Liver (tissue), 9 donors: ENCODE data around the gene TBX15. TPM values are rescaled to one million over a fixed set of nuclear protein-coding genes. Genes with fewer than 3 reads are reported as not detected.

Experiments
- DNase-seq: peaks from one replicate; pipeline ENCODE4 v3.0.0-alpha.2; 2017; ENCODE audit warnings: low spot score
- H3K27ac ChIP-seq, 2 donors: one replicate each; pipeline ENCODE4 v1.7.0; 2013; ENCODE audit warnings: inconsistent platforms in 2 of 2, low read length in 2 of 2, control low read depth in 1 of 2, low read depth in 1 of 2, mild to moderate bottlenecking in 1 of 2
- H3K27me3 ChIP-seq, 4 donors: one replicate each; pipeline versions ENCODE4 v1.6.1 to v1.7.0; 2013; ENCODE audit warnings: low read length in 3 of 4, inconsistent platforms in 1 of 4, mild to moderate bottlenecking in 1 of 4, moderate library complexity in 1 of 4; ENCODE audit not compliant: control insufficient read depth in 4 of 4, insufficient read depth in 4 of 4
- H3K36me3 ChIP-seq, 4 donors: one replicate each; pipeline versions ENCODE4 v1.6.1 to v1.7.0; 2013; ENCODE audit warnings: low read length in 3 of 4, mild to moderate bottlenecking in 3 of 4, low read depth in 1 of 4, moderate library complexity in 1 of 4; ENCODE audit not compliant: control insufficient read depth in 4 of 4, insufficient read depth in 3 of 4
- H3K4me1 ChIP-seq, 4 donors: one replicate each; pipeline versions ENCODE4 v1.6.1 to v1.7.0; 2013; ENCODE audit warnings: low read length in 3 of 4, mild to moderate bottlenecking in 3 of 4, moderate library complexity in 1 of 4; ENCODE audit not compliant: control insufficient read depth in 4 of 4, insufficient read depth in 4 of 4
- H3K4me3 ChIP-seq, 3 donors: one replicate each; pipeline versions ENCODE4 v1.6.1 to v1.7.0; 2013; ENCODE audit warnings: low read length in 3 of 3, control low read depth in 1 of 3, low read depth in 1 of 3, mild to moderate bottlenecking in 1 of 3
- H3K9ac ChIP-seq, 2 donors: one replicate each; pipeline ENCODE4 v1.7.0; 2013; ENCODE audit warnings: low read length in 2 of 2, mild to moderate bottlenecking in 2 of 2, moderate library complexity in 2 of 2, control low read depth in 1 of 2, low read depth in 1 of 2
- H3K9me3 ChIP-seq, 4 donors: one replicate each; pipeline versions ENCODE4 v1.6.1 to v1.7.0; 2013; ENCODE audit warnings: low read length in 3 of 4; ENCODE audit not compliant: control insufficient read depth in 4 of 4
- ATF3 ChIP-seq: IDR thresholded peaks from 2 replicates; pipeline ENCODE4 v1.6.1; 2016; ENCODE audit warnings: antibody characterized with exemption
- CTCF ChIP-seq: fragments of 150-350 bp; IDR thresholded peaks from 2 replicates; pipeline ENCODE4 v1.5.1; 2017; ENCODE audit warnings: improper control_type of control experiment, low read depth, low read length; ENCODE audit not compliant: missing input control
- EGR1 ChIP-seq, 2 donors: IDR thresholded peaks; 2 replicates each; pipeline ENCODE4 v1.6.1; 2016 to 2018; ENCODE audit warnings: antibody characterized with exemption in 2 of 2, low read depth in 2 of 2
- FOXA1 ChIP-seq: IDR thresholded peaks from 2 replicates; pipeline ENCODE4 v1.6.1; 2016; ENCODE audit warnings: antibody characterized with exemption
- FOXA2 ChIP-seq: IDR thresholded peaks from 2 replicates; pipeline ENCODE4 v1.6.1; 2016; ENCODE audit warnings: antibody characterized with exemption
- GABPA ChIP-seq, 2 donors: IDR thresholded peaks in 1 of 2; conservative IDR thresholded peaks in 1 of 2; 2 replicates each; pipeline ENCODE4 v1.6.1; 2016; ENCODE audit warnings: antibody characterized with exemption in 2 of 2, mild to moderate bottlenecking in 1 of 2, moderate library complexity in 1 of 2
- HNF4A ChIP-seq, 2 donors: conservative IDR thresholded peaks; 2 replicates each; pipeline ENCODE4 v1.6.1; 2016; ENCODE audit warnings: antibody characterized with exemption in 2 of 2, mild to moderate bottlenecking in 2 of 2
- HNF4G ChIP-seq: IDR thresholded peaks from 2 replicates; pipeline ENCODE4 v1.6.1; 2016; ENCODE audit warnings: antibody characterized with exemption
- JUND ChIP-seq, 2 donors: IDR thresholded peaks; 2 replicates each; pipeline ENCODE4 v1.6.1; 2016; ENCODE audit warnings: antibody characterized with exemption in 2 of 2
- MAX ChIP-seq: IDR thresholded peaks from 2 replicates; pipeline ENCODE4 v1.6.1; 2016; ENCODE audit warnings: antibody characterized with exemption
- NR2F2 ChIP-seq: IDR thresholded peaks from 2 replicates; pipeline ENCODE4 v1.6.1; 2016; ENCODE audit warnings: antibody characterized with exemption
- RAD21 ChIP-seq, 2 donors: IDR thresholded peaks; 2 replicates each; pipeline ENCODE4 v1.6.1; 2016; ENCODE audit warnings: antibody characterized with exemption in 2 of 2, mild to moderate bottlenecking in 2 of 2
- REST ChIP-seq: IDR thresholded peaks from 2 replicates; pipeline ENCODE4 v1.6.1; 2016; ENCODE audit warnings: antibody characterized with exemption, mild to moderate bottlenecking
- RXRA ChIP-seq, 2 donors: IDR thresholded peaks; 2 replicates each; pipeline ENCODE4 v1.6.1; 2017 to 2018; ENCODE audit warnings: antibody characterized with exemption in 2 of 2, mild to moderate bottlenecking in 1 of 2
- SP1 ChIP-seq: IDR thresholded peaks from 2 replicates; pipeline ENCODE4 v1.6.1; 2018; ENCODE audit warnings: antibody characterized with exemption, mild to moderate bottlenecking
- TAF1 ChIP-seq: conservative IDR thresholded peaks from 2 replicates; pipeline ENCODE4 v1.6.1; 2016; ENCODE audit warnings: antibody characterized with exemption, mild to moderate bottlenecking
- YY1 ChIP-seq: IDR thresholded peaks from 2 replicates; pipeline ENCODE4 v1.6.1; 2016; ENCODE audit warnings: antibody characterized with exemption, mild to moderate bottlenecking
- ZBTB33 ChIP-seq: IDR thresholded peaks from 2 replicates; pipeline ENCODE4 v1.6.1; 2016; ENCODE audit warnings: antibody characterized with exemption
- WGBS: extraction: QIAGEN DNeasy Blood & Tissue Kit; methylation state at CpG from one replicate; pipeline ENCODE4 v1.1.7; 2013; 5-methylcytosine and 5-hydroxymethylcytosine counted together
- polyA plus RNA-seq, 2 donors: library from polyadenylated mRNA; stranded (reverse) in 1 of 2; unstranded in 1 of 2; fragments of 200-250 nt in 1 of 2; fragments of >200 nt in 1 of 2; fragmentation: Nextera tagmentation in 1 of 2; extraction: Ambion mirVana in 1 of 2; gene quantifications; one replicate each; pipeline versions ENCODE4 v1.2.1 to v1.2.3, GENCODE V29; 2013 to 2015
- total RNA-seq, 2 donors: library from RNA; depleted of rRNA; stranded (reverse); fragments of >200 nt; gene quantifications; one replicate each; pipeline ENCODE4 v1.2.3, GENCODE V29; 2014
- donor health status: healthy.
- donor health status: healthy.
- donor health status: healthy.
- donor health status: healthy.
- donor health status: healthy.

TBX15 gene
- total and polyA plus RNA-seq, 4 donors = 0.09 to 15.5 (median 3.5) TPM

- H3K36me3 ChIP-seq = no peaks in the 10 kb centered on the region
These were observed 119.8 kb downstream of the TBX15 start for GRCh38 chr1:118868387-118868786.

GRCh38 chr1:118866330-118866729 lies 121.8 kb downstream of the TBX15 start:
- no peaks in the 10 kb centered on the region for H3K9me3 ChIP-seq
- 87% methylated on average over 6 of the region's 6 CpGs for WGBS
- H3K9ac ChIP-seq = no peak overlapping the region
- H3K4me1 ChIP-seq = no peaks in the 10 kb centered on the region
- H3K4me3 ChIP-seq = no peak overlapping the region
- H3K27me3 ChIP-seq = no peaks in the 10 kb centered on the region
- no peaks in the 10 kb centered on the region for H3K36me3 ChIP-seq
- TF ChIP-seq JUND (IDR thresholded peaks at IDR 0.05) (no peak), ATF3 (no peak), MAX (no peak), FOXA2 (no peak)
- no peak overlapping the region for H3K27ac ChIP-seq
- no peak for DNase-seq

More at GRCh38 chr1:118868387-118868786, 119.8 kb downstream of the TBX15 start:
- no peak overlapping the region for H3K4me3 ChIP-seq
- WGBS = 85% methylated on average over 2 of the region's 2 CpGs
- no peaks in the 10 kb centered on the region for H3K9me3 ChIP-seq
- DNase-seq = no peak
- TF ChIP-seq TAF1 (no peak), RAD21 (IDR thresholded peaks at IDR 0.05) (no peak), JUND (IDR thresholded peaks at IDR 0.05) (no peak), YY1 (no peak), EGR1 (IDR thresholded peaks at IDR 0.05; ENCODE audit: low read depth in 2 of 2) (no peak), FOXA1 (no peak)
- H3K9ac ChIP-seq = no peak overlapping the region
- no peak overlapping the region for H3K27ac ChIP-seq
- no peaks in the 10 kb centered on the region for H3K27me3 ChIP-seq
- H3K4me1 ChIP-seq = no peaks in the 10 kb centered on the region

- TF ChIP-seq HNF4A (conservative IDR thresholded peaks at IDR 0.05) = no peak
- no peak for TF ChIP-seq CTCF
- no peak for TF ChIP-seq FOXA1
- TF ChIP-seq GABPA (IDR thresholded peaks at IDR 0.05 in 1 of 2, conservative IDR thresholded peaks at IDR 0.05 in 1 of 2) = no peak
- TF ChIP-seq SP1 = no peak
- TF ChIP-seq EGR1 (IDR thresholded peaks at IDR 0.05; ENCODE audit: low read depth in 2 of 2) = no peak
- TF ChIP-seq MAX = no peak
- TF ChIP-seq REST = no peak
- TF ChIP-seq FOXA2 = no peak
- TF ChIP-seq ZBTB33 = no peak
- TF ChIP-seq YY1 = no peak
- TF ChIP-seq NR2F2 = no peak
- no peak for TF ChIP-seq JUND (IDR thresholded peaks at IDR 0.05)
- TF ChIP-seq ATF3 = no peak
- no peak for TF ChIP-seq RXRA (IDR thresholded peaks at IDR 0.05)
- no peak for TF ChIP-seq RAD21 (IDR thresholded peaks at IDR 0.05)
- no peak for TF ChIP-seq HNF4G
- no peak for TF ChIP-seq TAF1
- Histone ChIP-seq H3K9ac (no peak overlapping the region), H3K27ac (no peak overlapping the region), H3K4me3 (no peak overlapping the region), H3K4me1 (no peaks in the 10 kb centered on the region), H3K36me3 (no peaks in the 10 kb centered on the region), H3K9me3 (no peaks in the 10 kb centered on the region), H3K27me3 (no peaks in the 10 kb centered on the region)
- WGBS = 93% methylated on average over 3 of the region's 3 CpGs
- no peak for DNase-seq
These were observed 124.5 kb downstream of the TBX15 start for GRCh38 chr1:118863688-118864087.
